Testis (tissue), 3 donors: ENCODE results near the gene MDH1B. TPM values are rescaled to one million over a fixed set of nuclear protein-coding genes. Genes with fewer than 3 reads are reported as not detected.

Experiments
- DNase-seq: peaks from one replicate; pipeline ENCODE4 v3.0.0-alpha.2; 2019
- H3K27ac ChIP-seq, 2 donors: fragments of 200-600 bp; sonication (generic); one replicate each; pipeline ENCODE4 v1.5.1; 2019
- H3K27me3 ChIP-seq: fragments of 200-600 bp; sonication (generic); one replicate; pipeline ENCODE4 v1.5.1; 2019
- H3K36me3 ChIP-seq: fragments of 200-600 bp; sonication (generic); one replicate; pipeline ENCODE4 v1.5.1; 2017; ENCODE audit warnings: low read depth; ENCODE audit errors: missing control alignments
- H3K4me1 ChIP-seq: fragments of 200-600 bp; sonication (generic); one replicate; pipeline ENCODE4 v1.5.1; 2019
- H3K4me3 ChIP-seq, 2 donors: fragments of 200-600 bp; sonication (generic); one replicate each; pipeline ENCODE4 v1.5.1; 2017 to 2019
- H3K9me3 ChIP-seq: fragments of 200-600 bp; sonication (generic); one replicate; pipeline ENCODE4 v1.5.1; 2017
- CTCF ChIP-seq, 3 experiments: fragments of 450-650 bp in 2 of 3; fragments of 200-600 bp in 1 of 3; sonication (generic) in 1 of 3; IDR thresholded peaks; one replicate each; pipeline ENCODE4 v1.5.1; 2016 to 2019; ENCODE audit warnings: antibody characterized with exemption in 3 of 3, mild to moderate bottlenecking in 2 of 3, moderate library complexity in 1 of 3
- POLR2A ChIP-seq: fragments of 450-650 bp; IDR thresholded peaks from one replicate; pipeline ENCODE4 v1.6.1; 2017; ENCODE audit warnings: antibody characterized with exemption, mild to moderate bottlenecking, moderate library complexity
- WGBS, 2 donors: methylation state at CpG; one replicate each; pipeline ENCODE4 v1.1.5; 2018; 5-methylcytosine and 5-hydroxymethylcytosine counted together
- intact Hi-C: fragments of 100-400 bp; cut with DNase I; formaldehyde crosslinking; loops from one replicate; pipeline ENCODE4 v1.15.1; 2023; ENCODE audit warnings: low total_unique reads
- microRNA-seq, 2 donors: library from miRNA; unstranded; fragments of <30 nt; microRNA quantifications; one replicate each; pipeline ENCODE4, GENCODE V29; 2016; ENCODE audit warnings: borderline number of aligned reads in 2 of 2, borderline replicate concordance in 1 of 2
- polyA plus RNA-seq: library from polyadenylated mRNA; stranded (reverse); fragments of 350-450 nt; fragmentation: Illumina TruSeq; extraction: RNeasy Lipid Tissue Mini Kit (QIAGEN cat#74804); gene quantifications from one replicate; pipeline ENCODE4 v1.2.3, GENCODE V29; 2014; ENCODE audit warnings: low read depth, low replicate concordance; ENCODE audit not compliant: insufficient read depth
- small RNA-seq, 2 donors: library from RNA; depleted of rRNA; stranded (forward); fragments of <200 nt; gene quantifications; one replicate each; pipeline ENCODE3, GENCODE V24; 2016
- total RNA-seq, 2 donors: library from RNA; depleted of rRNA; stranded (reverse); fragments of >200 nt; gene quantifications; one replicate each; pipeline ENCODE4 v1.2.3, GENCODE V29; 2016

Gene MDH1B
- total and polyA plus RNA-seq, 3 donors from 2014 or later, result 16.7 to 86.6 (median 29.0) TPM

DNA sequence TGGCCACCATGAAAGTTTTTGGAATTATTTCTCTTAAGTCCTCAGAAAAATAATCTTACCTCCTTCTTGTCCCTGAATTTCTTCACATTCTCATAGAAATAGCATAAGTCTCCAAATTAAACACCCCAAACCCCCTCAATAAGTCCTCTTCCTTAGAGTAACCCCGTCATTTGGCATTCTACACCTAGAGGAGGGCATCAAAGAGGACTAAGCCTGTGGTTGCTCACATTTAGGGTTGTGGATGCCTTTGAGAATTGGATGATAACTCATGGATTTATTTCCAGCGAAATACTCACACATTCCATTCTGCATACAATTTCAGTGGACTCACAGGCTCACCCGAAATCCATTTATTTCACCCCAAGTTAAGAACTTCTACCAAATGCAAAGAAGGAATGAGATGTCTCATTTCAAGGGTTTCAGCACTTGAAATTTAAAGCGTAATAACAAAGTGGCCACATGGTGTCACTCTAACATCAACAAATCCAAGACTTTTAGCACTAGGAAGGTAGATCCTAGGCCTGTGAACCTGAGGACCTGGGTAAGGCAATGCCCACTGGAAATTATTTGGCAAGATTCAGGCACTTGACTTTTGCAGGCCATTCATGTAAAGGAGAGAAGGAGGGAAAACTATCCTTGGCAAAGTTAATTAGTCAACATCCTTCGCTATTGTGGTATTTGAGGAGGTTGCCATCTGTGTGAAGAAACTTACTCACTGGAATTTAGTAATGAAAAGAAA, 71.6 kb downstream of the MDH1B start:
- 44 to 50% methylated on average over 5 of the region's 5 CpGs for WGBS, 2 donors
- no peaks in the 10 kb centered on the region for H3K9me3 ChIP-seq
- H3K4me3 ChIP-seq, result no peak overlapping the region

DNA sequence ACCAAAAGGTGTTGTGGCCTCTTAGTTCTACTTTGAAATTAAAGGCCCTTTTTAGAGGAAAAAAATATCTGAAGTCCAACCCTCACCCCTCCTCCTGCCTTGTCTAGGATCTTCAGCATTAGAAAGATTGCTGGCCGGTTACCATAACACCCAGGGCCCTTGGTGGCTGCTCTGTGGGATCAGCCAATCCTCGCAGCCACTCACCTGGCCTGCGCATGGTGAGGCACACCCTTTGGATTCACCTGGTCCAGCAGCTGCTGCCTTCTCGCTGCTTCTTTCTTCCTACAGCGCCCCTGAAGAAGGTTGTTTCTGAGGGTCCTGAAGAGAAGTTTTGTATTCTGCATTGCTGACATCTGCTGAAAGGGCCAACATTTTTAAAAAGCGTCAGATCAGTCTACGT, 72.2 kb downstream of the MDH1B start:
- Histone ChIP-seq H3K4me1 (no peaks in the 10 kb centered on the region), H3K4me3 (no peak overlapping the region), H3K27me3 (no peaks in the 10 kb centered on the region), H3K9me3 (no peaks in the 10 kb centered on the region), H3K27ac (no peak overlapping the region), H3K36me3 (no peaks in the 10 kb centered on the region)
- intact Hi-C loops, result loop anchor here (10.0 kb wide), 1 partner anchor 782 kb away; no protein-coding TSS in a partner anchor
- 76 to 78% methylated on average over 7 of the region's 7 CpGs for WGBS, 2 donors
- no peak for DNase-seq
- no peak for TF ChIP-seq CTCF (IDR thresholded peaks at IDR 0.05)
- no peak for TF ChIP-seq POLR2A

More for the DNA sequence above, 71.6 kb downstream of the MDH1B start:
- no peaks in the 10 kb centered on the region for H3K36me3 ChIP-seq
- peak; percentile 30 to 74 (median 56) for TF ChIP-seq CTCF (IDR thresholded peaks at IDR 0.05)
- TF ChIP-seq POLR2A, result no peak
- peak; percentile 49 for DNase-seq
- no peaks in the 10 kb centered on the region for H3K27me3 ChIP-seq
- H3K27ac ChIP-seq, result no peak overlapping the region
- no peaks in the 10 kb centered on the region for H3K4me1 ChIP-seq
- intact Hi-C loops, result loop anchor here (10.0 kb wide), 1 partner anchor 781 kb away; no protein-coding TSS in a partner anchor

- no peak overlapping the region for H3K4me3 ChIP-seq
- DNase-seq, result no peak
- H3K27ac ChIP-seq, result no peak overlapping the region
- intact Hi-C loops, result no loop called here
- H3K4me1 ChIP-seq, result no peaks in the 10 kb centered on the region
- 67 to 74% methylated on average over 1 of the region's 1 CpG for WGBS, 2 donors
- H3K9me3 ChIP-seq, result no peaks in the 10 kb centered on the region
- H3K27me3 ChIP-seq, result no peaks in the 10 kb centered on the region
- TF ChIP-seq CTCF (IDR thresholded peaks at IDR 0.05) (no peak), POLR2A (no peak)
- no peaks in the 10 kb centered on the region for H3K36me3 ChIP-seq
Measured at GRCh38 chr2:206688990-206689389, 76.1 kb downstream of the MDH1B start.

- no peaks in the 10 kb centered on the region for H3K9me3 ChIP-seq
- WGBS, 2 donors, result 66 to 69% methylated on average over 2 of the region's 2 CpGs
- H3K4me3 ChIP-seq, result no peak overlapping the region
- no peaks in the 10 kb centered on the region for H3K27me3 ChIP-seq
- H3K27ac ChIP-seq, result no peak overlapping the region
- TF ChIP-seq CTCF (IDR thresholded peaks at IDR 0.05) (no peak), POLR2A (no peak)
- intact Hi-C loops, result no loop called here
- H3K4me1 ChIP-seq, result no peaks in the 10 kb centered on the region
- no peaks in the 10 kb centered on the region for H3K36me3 ChIP-seq
- DNase-seq, result no peak
Measured at GRCh38 chr2:206688453-206688852, 76.7 kb downstream of the MDH1B start.

Small RNA genes within 50 kb of the gene (microRNA-seq; reads per million reads assigned to microRNA genes)
- 0 reads per million in 2 donors for gene MIR3130-1
- 0 reads per million in 2 donors for gene MIR3130-2

Small RNA genes within 50 kb of the gene (small RNA-seq; reads per million reads assigned to genes)
- gene MIR3130-2, result 0 reads per million in 2 donors
- gene RF00019, result 0 reads per million in 2 donors

Other genes with a start within 250 kb of the MDH1B start
- gene FAM237A, start 122.8 kb downstream of the MDH1B start, total RNA-seq, result not detected
- gene FAM237A, start 122.8 kb downstream of the MDH1B start, polyA plus RNA-seq, result 3.7 TPM
- gene DYTN, start 46.9 kb downstream of the MDH1B start, total RNA-seq, result 1 to 10 TPM in 1 of 2 donors, under 1 TPM in 1; 0.19 to 3.1 TPM
- not detected for gene DYTN, start 46.9 kb downstream of the MDH1B start, polyA plus RNA-seq
- 10 to 100 TPM; 25.0 to 28.3 TPM for gene FASTKD2, start 278 bp upstream of the MDH1B start, total RNA-seq
- 15.5 TPM for gene FASTKD2, start 278 bp upstream of the MDH1B start, polyA plus RNA-seq
- under 1 TPM; 0.43 to 0.71 TPM for gene CPO, start 174.2 kb upstream of the MDH1B start, total RNA-seq
- gene CPO, start 174.2 kb upstream of the MDH1B start, polyA plus RNA-seq, result 0.90 TPM